Activated CD4-positive, alpha-beta T cell treated with anti-CD3 and anti-CD28 coated beads for 24 hours (primary cell): ENCODE data around the gene NEIL3.

Source experiments
- DNase-seq, 2 donors: peaks; one replicate each; pipeline ENCODE4 v3.0.0-alpha.2; 2020; ENCODE audit warnings: low read depth in 2 of 2

NEIL3 gene

GRCh38 chr4:177309522-177310371 is at the start of gene NEIL3:
Gene NEIL3, plus strand, starts transcription at chr4:177309874. Its CDS starts 80 bp downstream, at chr4:177309954.
- peak; percentile 94 to 96 for DNase-seq

GRCh38 chr4:177263818-177264217 is 45.9 kb upstream of the NEIL3 start:
- DNase-seq = no peak

GRCh38 chr4:177264788-177265422 is 44.8 kb upstream of the NEIL3 start:
- no peak for DNase-seq

- DNase-seq = no peak
Observed at GRCh38 chr4:177265729-177266128, 43.9 kb upstream of the NEIL3 start.

- no peak for DNase-seq
Observed at GRCh38 chr4:177266506-177266905, 43.2 kb upstream of the NEIL3 start.

GRCh38 chr4:177267911-177268310 is 41.8 kb upstream of the NEIL3 start:
- no peak for DNase-seq

GRCh38 chr4:177271091-177271490 is 38.6 kb upstream of the NEIL3 start:
- DNase-seq = no peak

- DNase-seq = no peak
Observed at GRCh38 chr4:177271915-177272766, 37.5 kb upstream of the NEIL3 start.

GRCh38 chr4:177275999-177276398 is 33.7 kb upstream of the NEIL3 start:
- no peak for DNase-seq

GRCh38 chr4:177281351-177281909 is 28.2 kb upstream of the NEIL3 start:
- DNase-seq = no peak

- no peak for DNase-seq
Observed at GRCh38 chr4:177282284-177282835, 27.3 kb upstream of the NEIL3 start.

GRCh38 chr4:177283167-177283566 is 26.5 kb upstream of the NEIL3 start:
- no peak for DNase-seq

- DNase-seq = no peak
Observed at GRCh38 chr4:177285953-177286352, 23.7 kb upstream of the NEIL3 start.

- no peak for DNase-seq
Observed at GRCh38 chr4:177287255-177287654, 22.4 kb upstream of the NEIL3 start.

GRCh38 chr4:177288335-177288734 is 21.3 kb upstream of the NEIL3 start:
- no peak for DNase-seq

- DNase-seq = no peak
Observed at GRCh38 chr4:177290780-177291179, 18.9 kb upstream of the NEIL3 start.

- DNase-seq = no peak
Observed at GRCh38 chr4:177292171-177292570, 17.5 kb upstream of the NEIL3 start.

- no peak for DNase-seq
Observed at GRCh38 chr4:177293208-177294033, 16.3 kb upstream of the NEIL3 start.

- DNase-seq = no peak
Observed at GRCh38 chr4:177297785-177298391, 11.8 kb upstream of the NEIL3 start.

GRCh38 chr4:177301126-177301639 is 8.5 kb upstream of the NEIL3 start:
- no peak for DNase-seq
